GM18517 (cell line): ENCODE measurements around the gene LEFTY2.
"Not testable (repeated sequence)": the region's sequence is repeated elsewhere in the genome, so short reads cannot be mapped to it uniquely, and the experiment has no call there.

Experiments used
- ATAC-seq: cut with Tn5 transposase; IDR thresholded peaks from one replicate; pipeline ENCODE4 v1.9.1; 2021; ENCODE audit warnings: mild to moderate bottlenecking, moderate library complexity; ENCODE audit not compliant: unreplicated experiment

Gene LEFTY2

DNA sequence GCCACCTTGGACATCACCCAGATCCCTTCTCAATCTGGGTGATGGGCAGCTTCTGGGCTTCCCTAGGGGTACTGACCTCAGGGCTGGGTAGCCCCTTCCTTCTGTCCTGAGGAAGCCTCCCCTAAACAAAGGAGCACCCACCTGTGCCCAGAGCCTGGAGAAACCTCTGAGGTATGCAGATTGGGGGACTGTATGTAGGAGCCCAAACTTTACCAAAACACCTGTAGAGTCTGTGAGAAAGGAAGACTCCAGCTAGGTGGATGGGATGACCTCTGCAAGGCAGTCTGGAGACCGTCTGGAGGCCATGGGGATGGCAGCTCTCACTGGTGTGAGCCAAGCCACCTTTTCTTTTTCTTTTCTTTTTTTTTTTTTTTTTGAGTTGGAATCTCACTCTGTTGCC lies 13.7 kb upstream of the LEFTY2 start:
- no peak for ATAC-seq

GRCh38 chr1:225953315-225953714 lies 12.3 kb upstream of the LEFTY2 start:
- no peak for ATAC-seq

DNA sequence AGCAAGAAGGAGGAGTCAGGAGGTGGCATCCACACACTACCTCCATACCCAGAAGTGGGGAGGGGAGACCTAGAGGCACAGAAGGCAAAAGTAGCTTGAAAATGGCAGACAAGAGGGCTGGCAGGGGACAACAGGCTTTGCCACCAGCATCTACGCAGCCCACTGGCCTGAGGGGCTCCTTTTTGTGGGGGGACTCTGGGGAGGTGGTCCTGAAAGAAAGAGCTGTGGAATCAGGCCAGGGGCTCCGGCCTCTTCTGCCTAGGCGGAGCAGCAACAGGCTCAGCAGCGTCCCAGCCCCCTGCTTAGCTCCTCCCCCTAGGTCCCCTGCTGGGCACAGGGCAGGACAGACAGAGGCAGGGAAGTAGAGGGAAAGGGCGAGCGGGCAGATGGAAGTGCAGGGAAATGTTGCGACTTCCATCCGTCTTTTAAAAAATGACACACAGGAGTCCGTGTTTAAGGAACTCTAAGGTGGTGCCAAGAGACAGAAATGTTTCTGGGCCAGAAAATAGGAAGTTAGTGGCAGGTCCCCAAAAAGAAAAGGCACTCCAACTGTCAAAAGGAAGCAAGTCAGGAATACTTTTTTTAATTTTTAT lies 10.0 kb upstream of the LEFTY2 start:
- ATAC-seq: no peak

DNA sequence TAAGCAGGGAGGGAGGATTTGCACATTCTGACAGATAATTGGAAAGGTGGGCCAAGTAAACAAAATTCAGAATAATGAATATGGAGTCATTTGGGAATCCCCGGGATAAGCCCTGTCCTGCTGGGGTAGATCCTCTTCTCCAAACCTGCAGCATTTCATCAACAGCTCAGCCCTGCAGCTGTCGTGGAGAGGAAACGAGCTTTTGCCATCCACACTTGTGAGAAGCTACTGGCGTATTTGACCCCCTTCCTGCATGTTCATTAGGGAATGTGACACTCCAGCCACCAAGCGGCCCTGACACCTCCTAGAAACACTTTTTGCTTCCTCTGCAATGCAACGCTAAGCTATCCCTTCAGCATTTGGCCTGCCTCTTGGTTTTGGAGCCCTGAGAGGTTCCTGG lies 8.0 kb upstream of the LEFTY2 start:
- ATAC-seq: no peak

DNA sequence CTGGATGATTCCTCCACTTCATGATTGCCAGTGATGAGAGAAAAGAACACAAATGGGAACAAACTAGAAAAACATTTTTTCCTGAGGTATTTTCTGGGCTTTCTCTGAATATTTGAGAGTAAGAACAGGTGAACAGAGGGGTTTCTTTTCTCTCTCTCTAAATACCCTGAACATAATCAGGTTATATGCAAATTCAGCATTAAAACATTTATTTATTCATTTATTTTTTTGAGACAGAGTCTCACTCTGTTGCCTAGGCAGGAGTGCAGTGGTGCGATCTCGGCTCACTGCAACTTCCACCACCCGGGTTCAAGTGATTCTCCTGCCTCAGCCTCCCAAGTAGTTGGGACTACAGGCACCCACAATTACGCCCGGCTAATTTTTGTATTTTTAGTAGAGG lies 5.8 kb upstream of the LEFTY2 start:
- ATAC-seq: no peak

DNA sequence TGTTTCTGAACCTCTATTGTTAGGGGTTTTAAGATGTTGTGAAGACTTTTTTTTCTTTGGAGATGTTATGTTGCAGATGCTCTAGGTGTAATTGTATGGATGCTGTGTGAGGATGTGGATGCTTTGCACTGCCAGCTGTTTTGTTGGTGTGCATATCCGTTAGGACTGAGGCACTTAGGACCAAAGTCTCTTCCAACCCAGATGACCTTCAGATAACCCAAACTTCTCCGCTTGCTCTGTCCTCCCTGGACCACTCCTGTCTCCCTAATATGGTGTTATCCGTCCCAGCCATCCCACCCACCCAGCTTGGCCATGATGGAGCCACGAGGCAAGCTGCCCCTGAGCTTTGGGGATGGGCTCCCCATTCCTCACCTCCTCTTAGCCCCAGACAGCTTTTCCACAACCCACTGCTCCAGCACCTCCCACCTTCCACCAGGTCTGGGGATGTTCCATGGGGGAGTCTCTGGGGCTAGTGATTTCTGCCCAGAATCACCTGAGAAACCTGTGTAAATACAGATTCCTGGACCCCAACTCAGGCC lies 5.1 kb upstream of the LEFTY2 start:
- no peak for ATAC-seq

GRCh38 chr1:225945564-225945963 lies 4.5 kb upstream of the LEFTY2 start:
- no peak for ATAC-seq

DNA sequence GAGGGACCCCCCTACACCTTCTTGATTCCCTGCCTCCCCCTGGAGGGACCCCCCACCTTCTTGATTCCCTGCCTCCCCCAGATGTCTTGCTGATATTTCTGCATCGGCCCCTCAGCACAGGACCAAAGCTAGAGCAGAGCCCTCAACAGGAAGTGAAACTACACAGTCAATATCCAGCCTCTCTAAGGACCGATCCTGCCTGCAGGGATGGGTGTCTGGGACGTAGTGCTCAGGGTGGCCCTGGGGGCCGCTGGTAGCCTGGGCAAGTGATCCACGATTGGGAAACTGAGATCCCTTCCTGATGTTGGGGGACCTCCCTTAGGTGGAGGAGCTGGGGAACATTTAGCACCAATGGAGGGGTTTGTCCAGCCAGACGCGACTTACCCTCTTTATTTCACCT lies 3.9 kb upstream of the LEFTY2 start:
- ATAC-seq: peak; percentile 63

GRCh38 chr1:225944387-225944786 lies 3.4 kb upstream of the LEFTY2 start:
- no peak for ATAC-seq

- ATAC-seq: no peak
These were observed 2.6 kb upstream of the LEFTY2 start for GRCh38 chr1:225943582-225943981.

DNA sequence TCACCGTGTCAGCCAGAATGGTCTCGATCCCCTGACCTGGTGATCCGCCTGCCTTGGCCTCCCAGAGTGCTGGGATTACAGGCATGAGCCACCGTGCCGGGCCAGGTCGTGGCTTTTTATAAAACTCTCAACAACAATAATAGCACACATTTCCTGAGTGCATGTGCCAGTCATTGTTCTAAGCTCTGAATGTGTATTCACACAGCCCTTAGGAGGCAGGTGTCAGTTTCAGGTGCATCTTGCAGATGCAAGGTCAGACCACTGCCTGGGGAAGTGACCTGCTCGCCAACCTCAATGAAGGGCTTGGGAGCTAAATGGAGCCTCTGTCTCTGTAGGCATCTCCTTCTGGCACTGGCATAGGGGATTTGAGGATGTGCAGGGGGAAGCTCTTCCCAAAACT lies 1.6 kb upstream of the LEFTY2 start:
- ATAC-seq: peak; percentile 86

DNA sequence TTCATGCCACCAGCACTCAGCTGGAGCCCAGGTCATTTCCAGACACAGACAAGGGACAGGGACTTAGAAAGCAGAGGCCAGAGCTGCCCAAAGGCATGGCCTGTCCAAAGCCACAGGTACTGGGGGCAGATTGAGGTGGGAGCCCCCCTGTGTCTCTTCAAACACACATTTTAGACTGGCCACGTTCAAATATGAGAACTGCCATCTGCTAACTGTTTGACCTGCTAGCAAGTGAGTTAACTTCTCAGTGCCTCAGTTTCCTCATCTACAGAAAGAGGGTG lies 862 bp upstream of the LEFTY2 start:
- no peak for ATAC-seq

GRCh38 chr1:225940385-225941151 lies 452 bp downstream of the LEFTY2 start:
- ATAC-seq: no peak

DNA sequence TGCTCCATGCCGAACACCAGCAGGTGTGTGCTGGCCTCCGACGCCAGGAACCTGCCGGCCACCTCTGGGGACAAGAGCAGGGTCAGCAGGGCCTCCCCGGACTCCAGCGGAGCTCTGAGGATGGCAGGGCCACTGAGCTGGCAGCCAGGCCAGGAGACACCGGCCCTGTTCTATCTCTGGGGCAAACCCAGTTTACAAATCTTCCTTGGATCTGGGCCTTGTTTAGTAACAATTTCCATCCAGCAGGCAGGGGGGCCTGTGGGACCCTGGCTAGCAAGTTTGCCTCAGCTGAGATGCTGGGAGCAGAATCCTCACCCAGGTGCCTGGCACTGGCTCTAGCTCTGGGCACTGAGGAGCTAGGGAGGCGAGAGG lies 1.1 kb downstream of the LEFTY2 start:
- ATAC-seq: not testable (repeated sequence)

DNA sequence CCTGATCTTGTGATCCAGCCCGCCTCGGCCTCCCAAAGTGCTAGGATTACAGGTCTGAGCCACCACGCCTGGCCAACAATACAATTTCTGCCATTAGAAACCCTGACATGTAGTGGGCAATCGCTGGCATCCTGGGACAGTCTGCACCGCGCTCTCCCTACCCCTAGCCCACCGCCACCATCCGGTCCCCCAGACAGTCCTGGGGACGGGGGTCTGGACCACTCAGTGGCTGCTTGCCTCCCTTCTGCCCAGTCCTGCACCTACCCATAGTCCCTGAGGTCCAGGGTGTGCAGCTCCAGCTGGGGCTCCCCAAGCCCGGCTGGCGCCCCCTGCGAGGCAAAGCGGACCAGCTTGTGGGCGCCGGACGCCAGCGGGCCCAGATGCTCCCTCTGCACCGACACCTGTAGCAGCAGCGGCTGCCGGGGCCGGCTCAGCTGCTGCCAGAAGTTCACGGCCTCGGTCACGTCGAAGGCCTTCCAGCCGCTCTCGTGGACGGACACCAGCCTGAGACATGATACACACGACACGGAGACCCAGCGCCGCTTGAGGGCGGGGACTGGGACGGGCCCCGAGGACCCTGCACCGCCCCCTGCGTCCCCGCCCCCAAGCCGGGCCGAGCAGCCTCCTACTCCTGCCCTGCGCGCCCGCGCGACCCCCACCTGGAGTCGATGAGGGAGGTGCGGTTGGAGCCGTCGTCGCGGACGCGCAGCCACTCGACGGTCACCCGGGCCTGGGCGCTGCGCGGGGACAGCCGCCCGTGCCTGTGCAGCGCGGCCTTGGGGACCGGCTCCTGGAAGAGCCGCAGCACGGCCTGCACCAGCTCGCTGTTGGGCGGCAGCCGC lies 1.7 kb downstream of the LEFTY2 start:
- not testable (repeated sequence) for ATAC-seq

DNA sequence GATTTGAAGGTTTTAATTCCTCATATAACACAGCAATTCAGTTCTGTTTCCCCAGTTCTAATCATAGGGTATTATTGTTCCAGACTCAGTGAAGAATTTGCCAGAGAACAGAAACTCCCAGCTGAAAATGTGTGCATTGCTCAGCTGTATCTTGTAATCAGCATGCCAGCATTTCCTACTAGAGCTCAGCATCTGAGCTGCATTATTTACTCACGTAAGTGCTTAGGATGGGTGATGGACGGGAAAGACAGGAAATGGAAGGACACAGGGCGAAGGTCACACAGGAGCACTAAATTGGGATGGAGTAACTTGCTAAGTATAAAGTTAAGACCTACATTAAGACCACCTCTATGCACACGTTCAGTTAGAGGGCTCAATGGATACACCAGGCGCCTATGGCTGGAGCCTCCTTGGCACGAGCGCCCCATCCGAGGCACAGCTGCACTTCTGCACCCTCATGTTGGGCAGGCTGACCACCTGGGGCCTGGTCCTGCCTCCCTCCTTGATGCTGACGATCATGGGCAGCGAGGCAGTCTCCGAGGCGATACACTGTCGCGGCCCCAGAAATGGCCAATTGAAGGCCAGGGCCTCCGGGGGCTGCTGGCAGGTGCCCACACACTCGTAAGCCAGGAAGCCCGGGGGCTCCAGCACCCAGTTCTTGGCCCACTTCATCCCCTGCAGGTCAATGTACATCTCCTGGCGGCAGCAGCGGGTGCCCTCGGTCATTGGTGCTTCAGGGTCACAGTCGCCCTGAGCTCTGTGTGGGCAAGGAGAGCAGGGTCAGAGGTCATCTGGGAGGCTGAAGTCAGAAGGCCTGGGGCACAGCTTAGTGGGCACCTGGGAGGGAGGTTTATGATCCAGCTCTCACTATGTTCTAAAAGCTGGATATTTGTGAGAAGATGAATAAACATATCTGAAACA lies 3.7 kb downstream of the LEFTY2 start:
- no peak for ATAC-seq

DNA sequence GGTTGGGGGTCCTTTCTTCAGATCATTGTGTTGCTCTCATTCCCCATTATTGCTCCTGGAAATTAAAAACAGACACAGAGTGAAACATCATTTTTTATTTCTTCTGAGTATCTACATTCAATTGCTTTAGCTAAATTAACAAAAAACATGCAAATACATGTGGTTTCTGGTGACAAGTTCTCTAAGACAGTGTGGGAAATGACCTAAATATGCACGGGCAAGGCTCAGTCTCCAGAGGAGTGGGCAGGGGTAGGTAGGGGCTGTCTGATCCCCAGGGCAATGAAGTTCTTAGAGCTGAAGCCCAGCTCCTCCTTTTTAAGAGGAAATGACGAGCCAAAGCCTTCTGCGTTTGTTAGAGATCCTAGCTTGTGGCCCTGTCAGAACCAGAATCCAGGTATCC lies 4.5 kb downstream of the LEFTY2 start:
- ATAC-seq: no peak

GRCh38 chr1:225936086-225936485 lies 4.9 kb downstream of the LEFTY2 start:
- not testable (repeated sequence) for ATAC-seq

GRCh38 chr1:225934711-225935110 lies 6.3 kb downstream of the LEFTY2 start:
- ATAC-seq: no peak

- no peak for ATAC-seq
These were observed 7.9 kb downstream of the LEFTY2 start for GRCh38 chr1:225933072-225933471.
